HUES48 (cell line): ENCODE data around the gene BTBD1.
A peak's percentile ranks its signal among the peaks of the same experiment; 100 is the strongest.
"Not testable (repeated sequence)": the region's sequence is repeated elsewhere in the genome, so short reads cannot be mapped to it uniquely, and the experiment has no call there.

Experiments
- H3K27ac ChIP-seq: one replicate; pipeline ENCODE4 v1.7.0; 2013; ENCODE audit warnings: low read depth, low read length, inconsistent platforms
- H3K27me3 ChIP-seq: 2 replicates; pipeline ENCODE4 v1.6.1; 2013; ENCODE audit warnings: mild to moderate bottlenecking, low read length; ENCODE audit not compliant: control insufficient read depth, insufficient read depth
- H3K36me3 ChIP-seq: 2 replicates; pipeline ENCODE4 v1.6.1; 2013; ENCODE audit warnings: low read length; ENCODE audit not compliant: control insufficient read depth, insufficient read depth
- H3K4me1 ChIP-seq: 2 replicates; pipeline ENCODE4 v1.6.1; 2013; ENCODE audit warnings: mild to moderate bottlenecking, low read length; ENCODE audit not compliant: control insufficient read depth, insufficient read depth
- H3K4me3 ChIP-seq: 2 replicates; pipeline ENCODE4 v1.5.1; 2013; ENCODE audit warnings: mild to moderate bottlenecking, low read depth, low read length
- H3K9ac ChIP-seq: 2 replicates; pipeline ENCODE4 v1.6.1; 2013; ENCODE audit warnings: mild to moderate bottlenecking, low read depth, low read length, moderate library complexity
- H3K9me3 ChIP-seq: 2 replicates; pipeline ENCODE4 v1.6.1; 2013; ENCODE audit warnings: low read length; ENCODE audit not compliant: control insufficient read depth, insufficient read depth

The BTBD1 gene

GRCh38 chr15:83057696-83058376 is 9.2 kb downstream of the BTBD1 start:
- H3K36me3 ChIP-seq: peaks cover 51% of the 10 kb centered on the region
- no peak overlapping the region; the same call in 1 of the 2 replicates for H3K9ac ChIP-seq
- no peaks in the 10 kb centered on the region for H3K27me3 ChIP-seq
- no peak overlapping the region; the same call in 1 of the 2 replicates for H3K4me3 ChIP-seq
- H3K4me1 ChIP-seq: peaks cover 18% of the 10 kb centered on the region
- H3K9me3 ChIP-seq: no peaks in the 10 kb centered on the region
- peak overlapping the region; percentile 73 for H3K27ac ChIP-seq

GRCh38 chr15:83057002-83057401 is 10.1 kb downstream of the BTBD1 start:
- Histone ChIP-seq H3K4me1 (peaks cover 17% of the 10 kb centered on the region), H3K27ac (peak overlapping the region; percentile 73), H3K4me3 (peak overlapping the region; percentile 7; the same call in 1 of the 2 replicates), H3K27me3 (no peaks in the 10 kb centered on the region), H3K9me3 (no peaks in the 10 kb centered on the region), H3K9ac (no peak overlapping the region), H3K36me3 (peaks cover 51% of the 10 kb centered on the region)

GRCh38 chr15:83053151-83053550 is 13.9 kb downstream of the BTBD1 start:
- Histone ChIP-seq H3K4me3 (no peak overlapping the region), H3K9ac (no peak overlapping the region), H3K4me1 (peaks cover 16% of the 10 kb centered on the region), H3K27ac (no peak overlapping the region), H3K36me3 (peaks cover 77% of the 10 kb centered on the region), H3K9me3 (no peaks in the 10 kb centered on the region), H3K27me3 (no peaks in the 10 kb centered on the region)

GRCh38 chr15:83046558-83047127 is 20.4 kb downstream of the BTBD1 start:
- no peak overlapping the region for H3K27ac ChIP-seq
- H3K9me3 ChIP-seq: no peaks in the 10 kb centered on the region
- H3K4me1 ChIP-seq: no peaks in the 10 kb centered on the region
- no peaks in the 10 kb centered on the region for H3K27me3 ChIP-seq
- no peak overlapping the region for H3K9ac ChIP-seq
- H3K4me3 ChIP-seq: no peak overlapping the region
- H3K36me3 ChIP-seq: peaks cover 85% of the 10 kb centered on the region

- no peaks in the 10 kb centered on the region for H3K4me1 ChIP-seq
These were observed 22.9 kb downstream of the BTBD1 start for GRCh38 chr15:83044156-83044555.

GRCh38 chr15:83039206-83039605 is 27.8 kb downstream of the BTBD1 start:
- H3K4me1 ChIP-seq: no peaks in the 10 kb centered on the region
- H3K27me3 ChIP-seq: no peaks in the 10 kb centered on the region
- H3K9me3 ChIP-seq: no peaks in the 10 kb centered on the region
- no peak overlapping the region for H3K4me3 ChIP-seq
- no peak overlapping the region for H3K9ac ChIP-seq
- H3K27ac ChIP-seq: no peak overlapping the region
- H3K36me3 ChIP-seq: peaks cover 46% of the 10 kb centered on the region

More at GRCh38 chr15:83044156-83044555, 22.9 kb downstream of the BTBD1 start:
- Histone ChIP-seq H3K36me3 (peaks cover 82% of the 10 kb centered on the region), H3K27ac (no peak overlapping the region), H3K4me3 (no peak overlapping the region), H3K9me3 (no peaks in the 10 kb centered on the region), H3K9ac (no peak overlapping the region), H3K27me3 (no peaks in the 10 kb centered on the region)

- H3K4me1 ChIP-seq: no peaks in the 10 kb centered on the region
- H3K9me3 ChIP-seq: no peaks in the 10 kb centered on the region
- no peak overlapping the region for H3K9ac ChIP-seq
- H3K4me3 ChIP-seq: no peak overlapping the region
- H3K27ac ChIP-seq: no peak overlapping the region
- no peaks in the 10 kb centered on the region for H3K27me3 ChIP-seq
- peaks cover 35% of the 10 kb centered on the region for H3K36me3 ChIP-seq
These were observed 30.8 kb downstream of the BTBD1 start for GRCh38 chr15:83036253-83036652.

- H3K36me3 ChIP-seq: peaks cover 44% of the 10 kb centered on the region
- H3K9ac ChIP-seq, H3K27me3 ChIP-seq, H3K4me3 ChIP-seq, H3K27ac ChIP-seq, H3K4me1 ChIP-seq, H3K9me3 ChIP-seq: not testable (repeated sequence)
These were observed 35.8 kb downstream of the BTBD1 start for GRCh38 chr15:83031234-83031633.

- no peak overlapping the region for H3K9ac ChIP-seq
- H3K4me1 ChIP-seq: no peaks in the 10 kb centered on the region; the same call in 1 of the 2 replicates
- no peak overlapping the region for H3K27ac ChIP-seq
- no peaks in the 10 kb centered on the region for H3K27me3 ChIP-seq
- no peak overlapping the region for H3K4me3 ChIP-seq
- peaks cover 45% of the 10 kb centered on the region for H3K36me3 ChIP-seq
- H3K9me3 ChIP-seq: no peaks in the 10 kb centered on the region
These were observed 37.0 kb downstream of the BTBD1 start for GRCh38 chr15:83030021-83030420.

GRCh38 chr15:83018436-83018835 is 48.6 kb downstream of the BTBD1 start:
- H3K27ac ChIP-seq: no peak overlapping the region
- peaks cover 53% of the 10 kb centered on the region for H3K36me3 ChIP-seq
- no peaks in the 10 kb centered on the region for H3K9me3 ChIP-seq
- no peaks in the 10 kb centered on the region for H3K4me1 ChIP-seq
- no peaks in the 10 kb centered on the region for H3K27me3 ChIP-seq
- no peak overlapping the region for H3K4me3 ChIP-seq
- no peak overlapping the region for H3K9ac ChIP-seq

- Histone ChIP-seq H3K9ac (no peak overlapping the region), H3K9me3 (no peaks in the 10 kb centered on the region), H3K36me3 (peaks cover 52% of the 10 kb centered on the region), H3K27ac (no peak overlapping the region), H3K4me1 (peaks cover 2% of the 10 kb centered on the region), H3K4me3 (no peak overlapping the region), H3K27me3 (no peaks in the 10 kb centered on the region)
These were observed 50.1 kb downstream of the BTBD1 start for GRCh38 chr15:83016906-83017305.
